Pulmonary artery endothelial cell (primary cell): Measurements from ENCODE around the gene FUT1. TPM values are rescaled to one million over a fixed set of nuclear protein-coding genes. Genes with fewer than 3 reads are reported as not detected.

Experiments used
- DNase-seq: peaks from one replicate; pipeline ENCODE4 v3.0.0-alpha.2; 2011; ENCODE audit warnings: low read depth, low spot score
- total RNA-seq: library from RNA; depleted of rRNA; stranded (reverse); fragments of >200 nt; gene quantifications from 2 replicates; pipeline ENCODE4 v1.2.3, GENCODE V29; 2014

The FUT1 gene
- total RNA-seq, 1 donor from 2014 or later: 8.0 TPM

- no peak for DNase-seq
Measured at GRCh38 chr19:48741129-48741999, 11.1 kb downstream of the FUT1 start.

- DNase-seq: no peak
Measured at GRCh38 chr19:48740164-48740972, 12.1 kb downstream of the FUT1 start, which contains the start of gene RASIP1. Gene RASIP1, minus strand, starts transcription at chr19:48740610. Its CDS starts 328 bp downstream, at chr19:48740282.

GRCh38 chr19:48739404-48740163, 12.9 kb downstream of the FUT1 start:
- no peak for DNase-seq

GRCh38 chr19:48738557-48739403, 13.7 kb downstream of the FUT1 start:
- DNase-seq: peak; percentile 64

GRCh38 chr19:48737360-48737998, 15.0 kb downstream of the FUT1 start:
- DNase-seq: no peak

GRCh38 chr19:48735031-48735615, 17.3 kb downstream of the FUT1 start:
- DNase-seq: no peak

- DNase-seq: no peak
Measured at GRCh38 chr19:48734625-48735024, 17.8 kb downstream of the FUT1 start.

- DNase-seq: no peak
Measured at GRCh38 chr19:48731452-48731851, 21.0 kb downstream of the FUT1 start.

GRCh38 chr19:48728911-48729664, 23.4 kb downstream of the FUT1 start:
- DNase-seq: no peak

- no peak for DNase-seq
Measured at GRCh38 chr19:48726556-48726955, 25.9 kb downstream of the FUT1 start.

GRCh38 chr19:48724796-48725753, 27.4 kb downstream of the FUT1 start:
- peak; percentile 99 for DNase-seq

- DNase-seq: no peak
Measured at GRCh38 chr19:48722196-48722708, 30.2 kb downstream of the FUT1 start.

GRCh38 chr19:48720613-48721296, 31.7 kb downstream of the FUT1 start:
- peak; percentile 60 for DNase-seq

GRCh38 chr19:48720251-48720612, 32.2 kb downstream of the FUT1 start:
- no peak for DNase-seq

GRCh38 chr19:48719263-48720171, 32.9 kb downstream of the FUT1 start, which contains the start of gene MAMSTR:
Gene MAMSTR, minus strand, starts transcription at chr19:48719725. Its CDS starts 694 bp downstream, at chr19:48719031.
- DNase-seq: no peak

GRCh38 chr19:48718711-48719231, 33.7 kb downstream of the FUT1 start:
- DNase-seq: no peak
